Fibroblast of skin of left biceps (primary cell): ENCODE results near the gene ZC3H13.
"Not testable (repeated sequence)": the region's sequence is repeated elsewhere in the genome, so short reads cannot be mapped to it uniquely, and the experiment has no call there.

Experiments used
- DNase-seq, 2 experiments: peaks; one replicate each; pipeline ENCODE4 v3.0.0-alpha.2; 2013; ENCODE audit warnings: low read depth in 2 of 2

ZC3H13 gene

GRCh38 chr13:46006688-46007452, 45.7 kb downstream of the ZC3H13 start:
- no peak for DNase-seq

- DNase-seq, result no peak
These were observed 48.1 kb downstream of the ZC3H13 start for GRCh38 chr13:46004491-46004890.

GRCh38 chr13:45996631-45997030, 55.9 kb downstream of the ZC3H13 start:
- no peak for DNase-seq

- no peak for DNase-seq
These were observed 57.3 kb downstream of the ZC3H13 start for GRCh38 chr13:45995245-45995644.

- no peak for DNase-seq
These were observed 57.8 kb downstream of the ZC3H13 start for GRCh38 chr13:45994752-45995151.

- peak; percentile 61 to 62 for DNase-seq
These were observed 62.9 kb downstream of the ZC3H13 start for GRCh38 chr13:45989607-45990006.

GRCh38 chr13:45981127-45981526, 71.4 kb downstream of the ZC3H13 start:
- not testable (repeated sequence) for DNase-seq

- no peak for DNase-seq
These were observed 77.2 kb downstream of the ZC3H13 start for GRCh38 chr13:45975337-45975736.

GRCh38 chr13:45974500-45974899, 78.0 kb downstream of the ZC3H13 start:
- DNase-seq, result no peak

- DNase-seq, result no peak
These were observed 85.0 kb downstream of the ZC3H13 start for GRCh38 chr13:45967589-45967988.

- DNase-seq, result no peak
These were observed 85.8 kb downstream of the ZC3H13 start for GRCh38 chr13:45966715-45967114.

GRCh38 chr13:45961468-45961867, 91.1 kb downstream of the ZC3H13 start:
- DNase-seq, result no peak

- DNase-seq, result no peak
These were observed 97.4 kb downstream of the ZC3H13 start for GRCh38 chr13:45954836-45955800.

- DNase-seq, result no peak
These were observed 99.5 kb downstream of the ZC3H13 start for GRCh38 chr13:45953082-45953481.

- DNase-seq, result no peak
These were observed 100.8 kb downstream of the ZC3H13 start for GRCh38 chr13:45951724-45952123.

- no peak for DNase-seq
These were observed 101.4 kb downstream of the ZC3H13 start for GRCh38 chr13:45951166-45951565.

GRCh38 chr13:45950386-45951000, 102.1 kb downstream of the ZC3H13 start:
- no peak for DNase-seq

GRCh38 chr13:45949161-45949560, 103.4 kb downstream of the ZC3H13 start:
- DNase-seq, result no peak

GRCh38 chr13:45943965-45944364, 108.6 kb downstream of the ZC3H13 start:
- DNase-seq, result no peak

GRCh38 chr13:45943120-45943519, 109.4 kb downstream of the ZC3H13 start:
- no peak for DNase-seq

GRCh38 chr13:45941261-45941660, 111.3 kb downstream of the ZC3H13 start:
- no peak for DNase-seq

- DNase-seq, result no peak
These were observed 112.5 kb downstream of the ZC3H13 start for GRCh38 chr13:45940061-45940460.
